ENCODE data around the gene CEACAM6.

GRCh38 chr19:41720103-41720502 is 35.2 kb upstream of the CEACAM6 start:
- no peak for TF ChIP-seq HDAC2 (IDR thresholded peaks at IDR 0.05)
- TF ChIP-seq, protein P1, sequence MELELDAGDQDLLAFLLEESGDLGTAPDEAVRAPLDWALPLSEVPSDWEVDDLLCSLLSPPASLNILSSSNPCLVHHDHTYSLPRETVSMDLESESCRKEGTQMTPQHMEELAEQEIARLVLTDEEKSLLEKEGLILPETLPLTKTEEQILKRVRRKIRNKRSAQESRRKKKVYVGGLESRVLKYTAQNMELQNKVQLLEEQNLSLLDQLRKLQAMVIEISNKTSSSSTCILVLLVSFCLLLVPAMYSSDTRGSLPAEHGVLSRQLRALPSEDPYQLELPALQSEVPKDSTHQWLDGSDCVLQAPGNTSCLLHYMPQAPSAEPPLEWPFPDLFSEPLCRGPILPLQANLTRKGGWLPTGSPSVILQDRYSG (tag; conservative IDR thresholded peaks at IDR 0.05; ENCODE audit: low read depth), result no peak
